Mammary epithelial cell (primary cell): Measurements from ENCODE around the gene PIGP.

Experiments
- CTCF ChIP-seq, 2 donors: IDR thresholded peaks in 1 of 2; conservative IDR thresholded peaks in 1 of 2; 2 replicates each; pipeline ENCODE4 v1.5.1; 2011 to 2012; ENCODE audit warnings: inconsistent platforms in 2 of 2, low read length in 2 of 2, mild to moderate bottlenecking in 2 of 2, control low read depth in 1 of 2, low read depth in 1 of 2; ENCODE audit not compliant: insufficient read depth in 1 of 2; ENCODE audit errors: extremely low read depth in 1 of 2
- EZH2 ChIP-seq: IDR thresholded peaks from 2 replicates; pipeline ENCODE4 v1.6.1; 2012; ENCODE audit warnings: low read length, inconsistent platforms, borderline replicate concordance

GRCh38 chr21:37032293-37032692 lies 40.6 kb downstream of the PIGP start:
- TF ChIP-seq EZH2 (no peak), CTCF (conservative IDR thresholded peaks at IDR 0.05 in 1 of 2, IDR thresholded peaks at IDR 0.05 in 1 of 2; ENCODE audit: extremely low read depth in 1 of 2, insufficient read depth in 1 of 2, low read depth in 1 of 2, low read length in 2 of 2) (no peak)
